SK-N-SH treated with all-trans-retinoic acid at 6 μM for 48 hours (cell line): ENCODE data around the gene FGF14.

Experiments
- ARNTL ChIP-seq: fragments of 450-650 bp; formaldehyde crosslinking; IDR thresholded peaks from 2 replicates; pipeline ENCODE4 v1.5.0; 2020; ENCODE audit warnings: low read depth, mild to moderate bottlenecking, moderate library complexity, borderline replicate concordance
- CSDC2 ChIP-seq: fragments of 250-450 bp; sonication (Bioruptor Pico); IDR thresholded peaks from 2 replicates; pipeline ENCODE4 v1.5.0; 2020; ENCODE audit warnings: mild to moderate bottlenecking, moderate library complexity
- ISL1 ChIP-seq: fragments of 250-450 bp; sonication (Bioruptor Pico); IDR thresholded peaks from 2 replicates; pipeline ENCODE4 v2.1.2; 2022; ENCODE audit warnings: mild to moderate bottlenecking, moderate library complexity
- OSR1 ChIP-seq: fragments of 250-450 bp; sonication (Bioruptor Pico); IDR thresholded peaks from 2 replicates; pipeline ENCODE4 v1.8.0; 2022; ENCODE audit warnings: moderate library complexity, mild to moderate bottlenecking, inconsistent platforms
- RARB ChIP-seq: fragments of 250-450 bp; sonication (Bioruptor Pico); IDR thresholded peaks from 2 replicates; pipeline ENCODE4 v1.8.0; 2021; ENCODE audit warnings: mild to moderate bottlenecking, moderate library complexity
- TOX ChIP-seq: fragments of 250-450 bp; sonication (Bioruptor Pico); IDR thresholded peaks from 2 replicates; pipeline ENCODE4 v1.8.0; 2021; ENCODE audit warnings: mild to moderate bottlenecking, moderate library complexity, borderline replicate concordance
- ZC3H10 ChIP-seq: fragments of 250-450 bp; sonication (Bioruptor Pico); IDR thresholded peaks from 2 replicates; pipeline ENCODE4 v1.5.1; 2021; ENCODE audit warnings: mild to moderate bottlenecking, moderate library complexity
- ZFP3 ChIP-seq: fragments of 250-450 bp; sonication (Bioruptor Pico); IDR thresholded peaks from 2 replicates; pipeline ENCODE4 v1.5.0; 2020; ENCODE audit warnings: mild to moderate bottlenecking, moderate library complexity
- TF ChIP-seq, protein P1 (sequence below): fragments of 250-450 bp; sonication (Bioruptor Pico); IDR thresholded peaks from 2 replicates; pipeline ENCODE4 v1.5.1; 2020; ENCODE audit warnings: low read depth, mild to moderate bottlenecking, moderate library complexity

DNA sequence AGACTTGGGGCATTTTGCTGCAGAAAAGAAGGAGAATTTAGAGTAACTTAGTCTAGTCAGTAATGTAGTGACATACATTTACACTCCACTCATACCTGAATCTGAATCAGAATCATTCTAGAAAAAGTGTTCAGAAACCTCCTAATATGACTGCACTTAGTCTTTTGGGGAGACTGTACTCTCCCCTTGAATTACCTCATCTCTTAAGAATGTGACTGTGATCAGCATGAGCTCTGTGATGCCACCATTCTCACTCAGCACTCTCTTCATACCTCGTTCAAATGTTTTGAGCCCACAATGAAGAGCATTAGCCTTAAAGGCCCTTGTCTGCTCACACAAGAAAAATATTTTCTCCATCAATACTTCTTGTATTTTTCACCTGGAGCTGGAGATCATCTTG lies 229.4 kb downstream of the FGF14 start:
- TF ChIP-seq ZC3H10 (no peak), TOX (no peak), CSDC2 (no peak), ZFP3 (CRISPR knock-in tag) (no peak), OSR1 (CRISPR knock-in tag) (no peak), RARB (CRISPR knock-in tag) (no peak), ISL1 (CRISPR knock-in tag) (no peak), ARNTL (CRISPR knock-in tag) (no peak)
- TF ChIP-seq, protein P1, sequence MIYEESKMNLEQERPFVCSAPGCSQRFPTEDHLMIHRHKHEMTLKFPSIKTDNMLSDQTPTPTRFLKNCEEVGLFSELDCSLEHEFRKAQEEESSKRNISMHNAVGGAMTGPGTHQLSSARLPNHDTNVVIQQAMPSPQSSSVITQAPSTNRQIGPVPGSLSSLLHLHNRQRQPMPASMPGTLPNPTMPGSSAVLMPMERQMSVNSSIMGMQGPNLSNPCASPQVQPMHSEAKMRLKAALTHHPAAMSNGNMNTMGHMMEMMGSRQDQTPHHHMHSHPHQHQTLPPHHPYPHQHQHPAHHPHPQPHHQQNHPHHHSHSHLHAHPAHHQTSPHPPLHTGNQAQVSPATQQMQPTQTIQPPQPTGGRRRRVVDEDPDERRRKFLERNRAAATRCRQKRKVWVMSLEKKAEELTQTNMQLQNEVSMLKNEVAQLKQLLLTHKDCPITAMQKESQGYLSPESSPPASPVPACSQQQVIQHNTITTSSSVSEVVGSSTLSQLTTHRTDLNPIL (CRISPR knock-in tag), result no peak
